ENCODE data around the gene EMX2. TPM values are rescaled to one million over a fixed set of nuclear protein-coding genes. Genes with fewer than 3 reads are reported as not detected.

Gene EMX2
- total RNA-seq, 4 donors from 2014 or later, result 2.0 to 9.7 (median 2.5) TPM

GRCh38 chr10:117519286-117519685, 23.3 kb upstream of the EMX2 start:
- no peaks in the 10 kb centered on the region for H3K27me3 ChIP-seq
- TF ChIP-seq CTCF (IDR thresholded peaks at IDR 0.05) (no peak), EP300 (IDR thresholded peaks at IDR 0.05) (no peak), POLR2AphosphoS5 (IDR thresholded peaks at IDR 0.05) (no peak), POLR2A (IDR thresholded peaks at IDR 0.05) (no peak)
- peak; percentile 42 to 55 for DNase-seq (ENCODE audit: low spot score in 2 of 2)
- no peak overlapping the region for H3K4me3 ChIP-seq
- WGBS, result 58% methylated on average over 8 of the region's 8 CpGs
- H3K4me1 ChIP-seq, result peaks cover 4% of the 10 kb centered on the region
- H3K36me3 ChIP-seq, result no peaks in the 10 kb centered on the region
- H3K9me3 ChIP-seq, result no peaks in the 10 kb centered on the region
- no peak overlapping the region for H3K27ac ChIP-seq

GRCh38 chr10:117519879-117520278, 22.7 kb upstream of the EMX2 start:
- 27% methylated on average over 3 of the region's 3 CpGs for WGBS
- peak overlapping the region; percentile 58 for H3K27ac ChIP-seq
- H3K27me3 ChIP-seq, result peaks cover 4% of the 10 kb centered on the region
- peak; percentile 7 to 8 for DNase-seq (ENCODE audit: low spot score in 2 of 2)
- H3K4me3 ChIP-seq, result no peak overlapping the region
- H3K9me3 ChIP-seq, result no peaks in the 10 kb centered on the region
- peaks cover 4% of the 10 kb centered on the region for H3K4me1 ChIP-seq
- no peak for TF ChIP-seq POLR2A (IDR thresholded peaks at IDR 0.05)
- no peak for TF ChIP-seq CTCF (IDR thresholded peaks at IDR 0.05)
- TF ChIP-seq POLR2AphosphoS5 (IDR thresholded peaks at IDR 0.05), result no peak
- TF ChIP-seq EP300 (IDR thresholded peaks at IDR 0.05), result no peak
- no peaks in the 10 kb centered on the region for H3K36me3 ChIP-seq

- Histone ChIP-seq H3K36me3 (no peaks in the 10 kb centered on the region), H3K27ac (no peak overlapping the region), H3K4me3 (no peak overlapping the region), H3K27me3 (peaks cover 21% of the 10 kb centered on the region), H3K4me1 (peaks cover 19% of the 10 kb centered on the region), H3K9me3 (no peaks in the 10 kb centered on the region)
- WGBS, result 75% methylated on average over 4 of the region's 4 CpGs
- peak; percentile 58 to 62 for DNase-seq (ENCODE audit: low spot score in 2 of 2)
- TF ChIP-seq POLR2AphosphoS5 (IDR thresholded peaks at IDR 0.05), result no peak
- TF ChIP-seq CTCF (IDR thresholded peaks at IDR 0.05), result no peak
- TF ChIP-seq EP300 (IDR thresholded peaks at IDR 0.05), result no peak
- TF ChIP-seq POLR2A (IDR thresholded peaks at IDR 0.05), result no peak
Observed at GRCh38 chr10:117530791-117531190, 11.8 kb upstream of the EMX2 start.

GRCh38 chr10:117531371-117532002, 11.1 kb upstream of the EMX2 start:
- H3K4me1 ChIP-seq, result peaks cover 20% of the 10 kb centered on the region
- H3K9me3 ChIP-seq, result no peaks in the 10 kb centered on the region
- H3K36me3 ChIP-seq, result no peaks in the 10 kb centered on the region
- 62% methylated on average over 14 of the region's 14 CpGs for WGBS
- no peak overlapping the region for H3K27ac ChIP-seq
- no peak overlapping the region for H3K4me3 ChIP-seq
- peaks cover 28% of the 10 kb centered on the region for H3K27me3 ChIP-seq
- TF ChIP-seq EP300 (IDR thresholded peaks at IDR 0.05) (no peak), CTCF (IDR thresholded peaks at IDR 0.05) (no peak), POLR2A (IDR thresholded peaks at IDR 0.05) (no peak), POLR2AphosphoS5 (IDR thresholded peaks at IDR 0.05) (no peak)
- peak; percentile 38 to 46 for DNase-seq (ENCODE audit: low spot score in 2 of 2)

DNA sequence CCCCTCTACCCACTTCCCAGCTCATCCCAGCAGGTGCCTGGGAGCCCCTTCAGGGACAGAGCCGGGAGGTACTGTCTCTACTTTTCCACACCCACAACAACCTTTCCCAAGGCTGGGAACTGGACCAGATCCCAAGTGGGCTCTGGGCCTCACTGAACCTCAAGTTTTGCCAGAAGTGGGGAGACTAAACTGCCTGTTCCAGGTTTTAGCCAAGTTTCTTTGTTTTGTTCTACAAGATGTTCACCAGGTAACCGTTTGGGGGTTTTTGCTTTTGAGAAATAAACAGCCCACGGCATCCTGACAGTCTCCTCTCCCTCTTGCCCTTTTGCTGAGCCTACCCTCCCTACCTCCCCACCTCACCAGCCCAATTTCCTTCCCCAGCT, 10.6 kb upstream of the EMX2 start:
- Histone ChIP-seq H3K27ac (no peak overlapping the region), H3K4me1 (peaks cover 20% of the 10 kb centered on the region), H3K4me3 (no peak overlapping the region), H3K27me3 (peaks cover 33% of the 10 kb centered on the region), H3K9me3 (no peaks in the 10 kb centered on the region), H3K36me3 (no peaks in the 10 kb centered on the region)
- TF ChIP-seq EP300 (IDR thresholded peaks at IDR 0.05), result no peak
- TF ChIP-seq POLR2A (IDR thresholded peaks at IDR 0.05), result no peak
- no peak for TF ChIP-seq CTCF (IDR thresholded peaks at IDR 0.05)
- TF ChIP-seq POLR2AphosphoS5 (IDR thresholded peaks at IDR 0.05), result no peak
- DNase-seq (ENCODE audit: low spot score in 2 of 2), result peak in 1 of 2 donors; percentile 15
- 47% methylated on average over 3 of the region's 3 CpGs for WGBS
